Skin epidermis (tissue), 12 donors: ENCODE data around the gene OR11A1.

Experiments used
- H3K27ac ChIP-seq, 21 experiments: fragments of 200-600 bp; sonication (generic) in 11 of 21; one replicate each; pipeline ENCODE4 v1.5.0; 2020; ENCODE audit warnings: mild to moderate bottlenecking in 3 of 21, inconsistent platforms in 2 of 21, moderate library complexity in 2 of 21
- H3K4me3 ChIP-seq, 7 experiments: fragments of 200-600 bp; sonication (generic) in 2 of 7; one replicate each; pipeline ENCODE4 v1.5.0; 2020; ENCODE audit warnings: inconsistent platforms in 2 of 7, mild to moderate bottlenecking in 2 of 7, moderate library complexity in 1 of 7

Gene OR11A1, protein sequence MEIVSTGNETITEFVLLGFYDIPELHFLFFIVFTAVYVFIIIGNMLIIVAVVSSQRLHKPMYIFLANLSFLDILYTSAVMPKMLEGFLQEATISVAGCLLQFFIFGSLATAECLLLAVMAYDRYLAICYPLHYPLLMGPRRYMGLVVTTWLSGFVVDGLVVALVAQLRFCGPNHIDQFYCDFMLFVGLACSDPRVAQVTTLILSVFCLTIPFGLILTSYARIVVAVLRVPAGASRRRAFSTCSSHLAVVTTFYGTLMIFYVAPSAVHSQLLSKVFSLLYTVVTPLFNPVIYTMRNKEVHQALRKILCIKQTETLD

DNA sequence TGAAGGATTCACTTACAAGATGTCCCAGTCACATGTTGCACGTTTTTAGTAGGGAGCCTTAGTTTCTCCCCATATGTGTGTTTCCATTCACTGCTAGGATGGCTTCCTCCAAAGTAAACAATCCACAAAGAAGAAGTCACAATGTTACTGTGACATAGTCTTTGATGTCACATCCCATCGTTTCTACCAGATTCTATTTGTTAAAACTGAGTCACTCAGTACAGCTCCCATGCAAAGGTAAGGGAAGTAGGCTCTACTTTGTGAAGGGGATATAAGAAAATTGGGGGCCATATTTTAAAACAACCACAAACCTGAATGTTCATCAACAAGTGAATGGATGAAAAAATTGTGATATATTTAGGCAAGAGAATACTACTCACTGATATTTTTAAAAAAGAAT lies at the start of gene OR11A1, which contains the start of gene OR2H1:
TSS of gene OR11A1 (minus strand) at position 101 of the 400 bp plus-strand sequence. CDS start 29,430 bp downstream, outside the sequence.
TSS of gene OR2H1 (plus strand) at position 185 of the 400 bp plus-strand sequence. CDS start 4,615 bp downstream, outside the sequence.
- Histone ChIP-seq H3K27ac (no peak within 1 kb of the TSS), H3K4me3 (no peak within 1 kb of the TSS)

DNA sequence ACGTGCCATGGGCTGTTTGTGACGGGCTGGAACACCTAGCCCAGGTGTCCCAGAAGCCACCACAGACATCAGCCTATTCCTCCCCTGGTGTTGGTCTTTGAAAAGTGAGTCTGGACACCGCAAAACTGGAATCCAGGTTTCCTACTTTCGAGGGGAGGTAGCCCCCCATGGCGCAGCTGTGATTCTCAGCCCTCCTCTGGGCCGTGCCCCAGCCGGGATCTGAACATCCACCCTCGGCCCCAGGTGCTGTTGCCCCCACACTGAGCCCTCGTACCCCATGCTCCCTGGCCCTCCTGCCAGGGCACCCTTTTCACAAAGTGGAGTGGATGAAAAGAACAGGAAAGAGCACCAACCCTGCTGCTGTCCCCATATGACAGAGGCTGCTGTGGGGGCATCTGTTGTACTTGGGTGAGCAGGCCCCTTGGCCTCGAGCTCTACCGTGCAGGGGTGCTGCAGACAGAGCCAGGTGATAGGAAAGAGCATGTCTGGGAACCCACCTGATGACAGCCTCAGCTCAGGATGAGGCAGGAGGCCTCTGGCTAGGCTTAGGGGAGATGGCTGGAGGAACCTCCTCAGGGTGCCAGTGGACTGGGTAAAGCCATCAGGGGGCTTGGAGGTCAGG lies 49.7 kb upstream of the OR11A1 start:
- H3K27ac ChIP-seq, result no peak overlapping the region
- H3K4me3 ChIP-seq, result no peak overlapping the region

DNA sequence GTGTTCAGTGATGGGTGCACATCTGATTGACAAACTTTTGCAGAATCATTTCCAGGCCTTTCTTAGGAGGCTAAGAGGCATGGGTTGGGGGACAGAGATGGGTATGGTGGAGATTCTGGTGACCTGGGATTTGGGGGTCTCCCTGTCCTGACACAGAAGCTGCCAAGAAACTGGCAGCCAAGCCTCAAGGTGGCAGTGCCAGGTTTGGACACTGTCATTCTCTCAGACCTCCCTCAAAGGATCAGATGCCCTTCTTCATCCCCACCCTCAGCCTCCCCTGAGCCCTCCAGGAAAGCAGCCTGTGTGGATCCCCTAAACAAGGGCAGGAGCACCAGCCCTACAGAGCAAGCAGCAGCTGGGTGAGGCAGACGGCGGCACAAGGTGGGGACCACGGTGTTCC lies 48.9 kb upstream of the OR11A1 start:
- Histone ChIP-seq H3K4me3 (no peak overlapping the region), H3K27ac (no peak overlapping the region)

DNA sequence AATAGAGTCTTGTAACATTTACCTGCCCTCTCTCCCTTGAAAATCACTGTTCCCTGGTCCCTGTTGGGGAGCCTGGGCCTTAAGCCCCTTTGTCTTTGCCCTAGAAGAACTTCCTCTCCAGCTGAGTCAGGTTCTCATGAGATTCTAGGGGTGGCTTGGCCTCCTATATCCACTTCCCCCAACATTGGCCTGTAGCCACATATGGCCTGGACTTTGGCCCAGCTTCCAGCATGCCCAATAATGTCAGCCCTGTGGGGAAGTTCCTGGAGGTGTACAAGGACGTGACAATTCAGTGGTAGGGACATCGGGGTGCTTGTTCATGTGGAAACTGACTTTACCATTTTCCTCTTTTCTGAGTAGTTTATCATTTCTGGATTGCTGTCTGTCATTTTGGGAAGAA lies 48.1 kb upstream of the OR11A1 start:
- Histone ChIP-seq H3K27ac (no peak overlapping the region), H3K4me3 (no peak overlapping the region)

DNA sequence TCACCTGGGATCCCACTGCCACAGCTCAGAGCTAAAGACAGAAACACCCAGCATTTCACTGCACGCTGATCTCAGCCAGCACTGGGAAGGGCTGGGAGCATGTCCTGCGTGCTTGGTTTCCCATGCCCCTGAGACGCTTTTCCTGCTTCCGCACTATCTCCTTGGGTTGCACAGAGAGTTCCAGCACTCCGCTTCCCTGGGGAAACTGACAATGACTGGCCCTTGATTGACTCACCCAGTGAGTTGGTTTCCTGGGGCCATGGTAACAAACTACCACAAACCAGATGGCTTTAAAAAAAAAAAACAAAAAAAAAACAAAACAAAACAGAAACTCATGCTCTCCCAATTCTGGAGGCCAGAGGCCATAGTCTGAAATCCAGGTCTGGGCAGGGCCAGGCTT lies 45.7 kb upstream of the OR11A1 start:
- Histone ChIP-seq H3K27ac (no peak overlapping the region), H3K4me3 (no peak overlapping the region)

DNA sequence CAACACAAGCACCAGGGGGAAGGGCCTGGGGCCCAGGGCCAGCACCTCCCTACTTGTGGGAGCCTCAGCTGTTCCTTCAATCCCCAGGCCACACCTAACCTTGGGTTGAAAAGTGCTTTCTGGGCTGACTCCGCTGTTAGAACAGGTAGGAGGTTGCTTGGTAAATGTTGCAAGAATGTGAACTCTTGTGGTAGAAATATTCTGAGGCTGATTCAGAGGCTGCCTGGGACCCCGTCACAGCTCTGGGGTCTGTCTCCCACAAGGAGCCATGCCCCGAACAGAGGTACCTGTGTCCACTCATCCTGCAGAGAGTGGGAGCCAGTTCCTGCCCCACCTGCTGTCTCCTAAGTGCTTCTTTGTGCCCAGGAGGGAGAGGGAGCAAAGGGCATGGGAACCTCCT lies 45.3 kb upstream of the OR11A1 start:
- Histone ChIP-seq H3K4me3 (no peak overlapping the region), H3K27ac (no peak overlapping the region)

DNA sequence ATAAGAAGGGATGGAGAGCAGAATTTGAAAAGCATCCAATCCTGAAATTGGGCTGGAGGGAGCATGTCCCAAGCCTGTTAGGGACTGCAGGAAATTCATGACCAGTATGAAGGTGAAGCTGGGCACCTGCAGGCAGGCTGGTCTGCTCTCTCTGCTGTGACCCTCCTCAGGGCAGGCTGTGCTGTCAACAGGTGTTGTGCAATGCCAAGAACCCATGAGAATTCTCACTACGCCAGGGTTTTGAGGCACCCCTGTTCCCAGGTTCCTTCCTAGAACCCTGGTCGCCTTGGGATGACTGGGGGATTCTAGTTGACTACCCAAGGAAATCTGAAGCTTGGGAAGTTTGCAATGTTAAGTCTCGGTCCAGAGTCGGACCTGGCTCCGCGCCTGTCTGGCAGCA lies 44.2 kb upstream of the OR11A1 start:
- H3K4me3 ChIP-seq, result no peak overlapping the region
- H3K27ac ChIP-seq, result no peak overlapping the region

DNA sequence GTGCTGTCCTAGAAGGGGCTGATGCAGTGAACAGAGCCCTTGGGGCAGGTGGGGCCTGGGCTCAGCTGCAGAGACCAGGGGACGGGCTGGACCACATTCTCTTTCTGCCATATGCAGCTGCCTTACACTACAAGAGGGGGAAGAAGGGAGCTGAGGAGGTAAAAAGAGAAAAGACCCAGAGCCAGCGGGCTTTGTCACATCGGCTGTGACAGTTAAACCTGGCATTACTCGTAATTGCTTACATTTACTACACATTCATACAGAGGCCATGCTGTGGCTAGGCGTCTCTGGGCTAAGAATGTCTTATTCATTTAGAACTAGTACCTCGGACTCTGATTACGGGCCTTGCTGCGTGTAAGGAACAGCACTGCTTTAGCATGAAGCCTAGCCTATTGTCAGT lies 43.7 kb upstream of the OR11A1 start:
- Histone ChIP-seq H3K27ac (no peak overlapping the region), H3K4me3 (no peak overlapping the region)

DNA sequence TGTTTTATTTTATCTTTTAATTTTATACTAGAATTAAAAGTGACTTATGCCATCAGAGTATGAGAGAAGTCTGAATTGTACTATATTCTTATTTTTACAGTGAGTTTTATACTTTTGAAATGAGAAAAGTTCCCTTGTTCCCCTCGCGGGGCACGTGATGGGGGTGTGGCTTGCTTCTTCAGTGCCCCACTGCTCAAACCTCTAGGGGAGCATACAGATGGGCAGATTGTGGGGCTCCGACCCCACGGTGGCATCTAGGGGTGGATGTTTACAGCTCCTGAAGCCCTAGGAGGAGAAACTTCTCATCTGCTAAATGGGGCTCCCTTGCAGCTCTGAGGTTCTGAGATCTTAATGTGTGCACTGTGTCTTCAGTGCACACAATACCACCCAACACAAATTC lies 42.8 kb upstream of the OR11A1 start:
- no peak overlapping the region for H3K4me3 ChIP-seq
- H3K27ac ChIP-seq, result no peak overlapping the region

DNA sequence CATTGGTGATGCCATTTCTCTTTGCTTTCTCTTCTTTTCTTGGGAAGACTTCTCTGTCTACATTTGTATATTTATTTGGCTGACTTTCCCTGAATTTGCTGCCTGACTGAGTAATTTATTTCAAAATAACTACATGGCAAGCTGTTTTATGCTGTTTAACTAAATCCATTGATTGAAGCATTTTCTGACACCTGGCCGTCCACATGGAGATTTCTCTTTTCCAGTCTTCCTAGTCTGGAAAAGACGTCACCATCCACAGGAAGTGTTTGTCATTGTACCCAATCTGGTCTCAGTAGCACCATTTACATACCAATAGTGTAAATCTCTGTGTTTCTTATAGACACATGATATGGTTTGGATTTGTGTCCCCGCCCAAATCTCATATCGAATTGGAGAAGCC lies 40.1 kb upstream of the OR11A1 start:
- Histone ChIP-seq H3K27ac (no peak overlapping the region), H3K4me3 (no peak overlapping the region)

DNA sequence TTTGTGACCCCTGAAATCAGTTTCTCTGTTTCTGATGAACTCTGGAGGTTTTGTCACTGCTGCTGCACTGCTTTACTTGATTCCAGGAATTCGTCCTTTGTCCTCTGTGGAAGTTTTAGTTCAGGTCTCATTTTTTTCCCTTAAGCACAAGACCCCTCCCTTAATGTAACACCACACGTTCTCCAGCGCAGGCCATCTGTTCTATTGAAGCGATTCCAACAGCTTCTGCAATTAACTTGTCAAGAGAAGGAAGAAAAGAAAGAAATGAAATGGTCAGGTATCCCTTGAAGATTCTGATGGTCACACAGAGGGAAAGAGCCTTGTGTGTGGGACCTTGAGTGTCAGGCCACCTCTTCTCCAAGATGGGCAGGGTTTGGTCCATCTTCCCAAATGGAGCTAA lies 38.7 kb upstream of the OR11A1 start:
- no peak overlapping the region for H3K4me3 ChIP-seq
- no peak overlapping the region for H3K27ac ChIP-seq

DNA sequence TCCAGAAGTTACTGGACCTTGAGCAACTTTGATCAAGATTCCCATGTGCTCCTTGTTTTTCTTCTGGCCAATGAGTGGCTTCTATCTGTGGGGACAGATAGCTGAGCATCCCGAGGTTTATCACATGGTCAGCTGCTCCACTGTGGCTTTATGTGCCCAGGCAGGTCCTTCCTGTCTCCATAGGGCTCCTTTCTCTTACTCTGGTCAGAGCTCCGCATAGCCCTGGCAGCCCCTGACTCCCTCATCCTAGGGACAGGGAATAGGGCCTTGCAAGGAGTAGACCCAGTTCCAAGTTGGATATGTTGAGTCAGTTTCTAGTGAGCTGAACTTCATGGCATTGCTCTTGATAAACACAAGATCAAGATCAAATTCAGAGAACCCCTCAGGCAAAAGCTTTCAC lies 37.3 kb upstream of the OR11A1 start:
- H3K4me3 ChIP-seq, result no peak overlapping the region
- no peak overlapping the region for H3K27ac ChIP-seq

DNA sequence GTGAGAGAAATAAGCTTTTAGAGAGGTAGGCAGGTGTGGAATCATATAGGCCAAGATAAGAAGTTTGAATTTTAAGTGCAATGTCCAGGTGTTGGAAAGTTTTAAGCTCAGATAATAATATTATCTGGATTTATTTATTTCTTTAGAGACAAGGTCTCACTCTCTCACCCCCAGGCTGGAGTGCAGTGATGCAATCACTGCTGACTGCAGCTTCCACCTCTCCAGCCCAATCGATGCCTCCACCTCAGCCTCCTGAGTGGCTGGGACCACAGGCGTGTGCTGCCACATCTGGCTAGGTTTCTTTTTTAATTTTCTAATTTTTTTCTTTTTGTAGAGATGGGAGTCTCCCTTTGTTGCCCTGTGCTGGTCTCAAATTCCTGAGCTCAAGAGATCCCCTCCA lies 36.4 kb upstream of the OR11A1 start:
- no peak overlapping the region for H3K4me3 ChIP-seq
- H3K27ac ChIP-seq, result no peak overlapping the region

DNA sequence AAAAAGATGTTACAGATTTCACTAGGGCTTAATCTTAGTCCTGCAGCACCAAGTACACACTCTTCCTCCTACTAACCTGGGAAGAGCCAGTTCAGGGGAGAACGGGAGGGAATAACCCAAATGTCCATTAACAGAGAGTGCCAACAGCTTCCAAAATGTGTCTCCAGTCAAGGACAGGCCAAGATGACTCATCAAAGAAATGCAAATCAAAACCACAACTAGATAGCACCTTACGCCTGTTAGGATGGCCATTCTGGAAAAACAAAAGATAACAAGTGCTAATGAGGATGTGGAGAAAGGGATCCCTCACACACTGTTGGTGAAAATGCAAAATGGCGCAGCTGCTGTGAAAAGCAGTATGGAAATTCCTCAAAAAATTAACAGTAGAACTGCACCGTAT lies 34.7 kb upstream of the OR11A1 start:
- Histone ChIP-seq H3K4me3 (no peak overlapping the region), H3K27ac (no peak overlapping the region)

DNA sequence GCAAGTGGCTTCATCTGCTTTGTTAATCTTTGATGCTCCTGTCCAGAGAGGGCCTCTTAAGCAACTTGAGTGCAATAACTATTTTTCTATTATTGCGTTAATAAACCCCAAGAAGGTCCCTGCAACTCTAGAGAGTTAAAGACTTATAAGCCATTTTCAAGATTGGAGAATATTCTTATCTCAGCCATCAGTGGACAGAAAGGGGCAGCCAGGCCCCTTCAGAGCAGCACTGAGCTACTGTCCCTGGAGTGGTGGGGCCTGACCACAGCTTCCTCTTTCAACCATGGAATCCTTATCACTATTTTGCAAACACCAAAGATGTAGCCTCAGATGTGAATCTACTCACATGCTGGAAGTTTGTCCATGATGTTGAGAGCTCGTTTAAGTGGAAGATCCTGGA lies 33.7 kb upstream of the OR11A1 start:
- no peak overlapping the region for H3K27ac ChIP-seq

DNA sequence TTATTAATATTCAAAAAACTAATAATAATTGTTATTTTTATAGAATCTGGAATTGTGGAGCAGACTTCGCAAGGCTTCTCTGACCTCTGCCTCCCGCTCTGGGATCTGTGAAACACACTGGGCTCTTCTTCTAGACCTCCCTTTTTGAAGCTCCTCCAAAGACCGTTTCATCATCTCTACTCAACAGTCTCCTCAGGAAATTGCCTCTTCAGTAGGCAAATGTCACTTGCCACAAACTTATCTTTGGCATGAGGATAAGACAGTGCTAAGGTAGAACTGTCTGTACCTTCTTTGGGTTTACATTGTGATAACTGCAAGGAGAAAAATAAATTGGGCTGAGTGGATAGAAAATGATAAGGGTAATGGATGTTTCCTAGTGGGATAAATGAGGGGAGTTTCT lies 33.2 kb upstream of the OR11A1 start:
- no peak overlapping the region for H3K27ac ChIP-seq
- no peak overlapping the region for H3K4me3 ChIP-seq

More for the DNA sequence above, 33.7 kb upstream of the OR11A1 start:
- H3K4me3 ChIP-seq, result no peak overlapping the region

DNA sequence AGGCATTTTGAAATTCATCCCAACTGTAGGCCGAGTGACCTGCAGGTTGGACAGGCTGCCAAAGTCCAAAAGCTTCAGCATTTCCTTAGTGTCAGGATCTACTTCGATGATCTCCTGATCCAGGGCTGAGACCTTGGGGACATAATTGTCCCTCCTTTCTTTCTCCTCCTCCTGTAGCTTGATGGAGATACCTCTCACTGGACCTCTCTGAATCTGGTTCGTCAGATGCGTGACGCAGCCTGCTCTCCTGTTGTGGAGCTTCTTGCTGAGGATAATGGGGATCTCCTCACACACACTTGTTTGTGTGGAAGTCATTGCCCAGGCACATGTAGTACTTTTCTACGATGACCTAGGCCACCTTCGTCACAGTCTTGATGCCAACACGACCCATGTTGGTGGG lies 32.4 kb upstream of the OR11A1 start:
- Histone ChIP-seq H3K4me3 (no peak overlapping the region), H3K27ac (no peak overlapping the region)

DNA sequence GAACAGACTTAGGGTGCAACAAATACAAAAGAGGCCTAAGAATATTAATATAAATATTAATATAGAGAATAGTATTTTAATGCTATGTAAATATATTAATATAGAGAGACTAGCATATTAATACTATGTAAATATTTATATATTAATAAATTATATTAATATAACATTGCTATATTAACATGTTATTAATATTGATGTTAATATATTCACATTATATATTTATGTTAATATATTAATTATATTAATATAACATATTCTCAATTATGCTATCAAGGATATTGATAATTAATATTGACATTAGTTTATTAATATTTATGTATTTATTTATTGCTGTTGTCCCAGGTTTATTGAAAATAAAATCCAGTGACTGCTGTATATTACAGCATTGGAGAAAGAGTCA lies 32.0 kb upstream of the OR11A1 start:
- Histone ChIP-seq H3K4me3 (no peak overlapping the region), H3K27ac (no peak overlapping the region)

DNA sequence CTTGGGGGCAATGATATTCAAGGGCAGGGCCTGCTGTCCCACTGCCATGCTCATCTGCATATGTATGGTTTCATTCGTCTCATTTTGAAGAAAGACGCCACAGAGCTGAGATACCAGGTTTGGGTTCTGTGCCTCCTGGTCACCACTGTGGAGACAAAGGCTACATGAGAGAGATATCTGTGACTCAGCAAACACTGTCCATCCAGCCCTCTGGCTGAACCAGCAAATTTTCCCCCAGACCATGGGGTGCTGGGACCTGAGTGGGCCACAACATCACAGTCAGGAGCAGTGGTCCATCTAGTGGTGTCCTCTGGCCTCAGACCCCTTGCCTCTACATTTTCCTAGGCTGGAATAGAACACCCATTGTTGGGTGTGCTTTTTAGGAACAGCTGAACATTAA lies 30.8 kb upstream of the OR11A1 start, which contains the start of gene MAS1L:
TSS of gene MAS1L (minus strand) at position 297 of the 400 bp plus-strand sequence. CDS start at position 243, 54 bp downstream.
- no peak within 1 kb of the TSS for H3K27ac ChIP-seq
- H3K4me3 ChIP-seq, result no peak within 1 kb of the TSS

DNA sequence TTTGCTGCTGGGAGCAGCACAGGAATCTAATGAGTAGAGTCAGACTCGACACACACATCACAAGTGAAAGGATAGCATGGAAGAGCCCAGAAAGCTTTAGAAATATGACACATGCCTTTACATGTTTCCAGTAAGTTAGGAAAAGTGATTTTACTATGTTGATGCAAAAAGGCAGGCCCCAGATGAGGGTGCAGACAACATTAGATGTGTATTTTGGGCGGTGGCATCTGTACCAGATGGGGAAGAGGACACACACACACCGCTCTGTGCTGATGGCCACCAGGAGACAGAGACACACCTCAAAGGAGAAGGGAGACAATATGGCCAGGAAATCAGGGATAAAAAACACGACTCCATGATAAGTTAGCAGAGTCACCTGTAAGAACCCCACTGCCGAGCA lies 30.3 kb upstream of the OR11A1 start:
- Histone ChIP-seq H3K4me3 (no peak overlapping the region), H3K27ac (no peak overlapping the region)

DNA sequence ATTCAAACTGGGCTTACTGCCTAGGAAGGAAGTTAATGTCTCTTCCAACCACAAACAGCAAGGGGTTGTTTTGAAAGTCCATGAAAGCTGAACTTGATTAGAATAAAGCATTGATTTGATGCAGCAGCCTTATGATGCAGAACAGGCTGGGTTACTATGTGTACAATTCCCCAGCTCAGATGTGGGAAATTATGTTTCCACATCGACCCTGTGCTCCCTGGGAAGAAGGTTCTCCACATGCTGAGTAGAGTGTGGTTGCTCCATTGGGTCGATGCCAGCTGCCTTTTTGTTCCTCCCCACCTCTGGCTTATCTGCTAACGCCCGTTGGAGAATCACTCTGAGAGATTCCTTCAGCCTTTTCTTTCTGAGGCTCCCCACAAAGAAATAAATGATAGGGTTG lies 29.7 kb upstream of the OR11A1 start:
- Histone ChIP-seq H3K27ac (no peak overlapping the region), H3K4me3 (no peak overlapping the region)

DNA sequence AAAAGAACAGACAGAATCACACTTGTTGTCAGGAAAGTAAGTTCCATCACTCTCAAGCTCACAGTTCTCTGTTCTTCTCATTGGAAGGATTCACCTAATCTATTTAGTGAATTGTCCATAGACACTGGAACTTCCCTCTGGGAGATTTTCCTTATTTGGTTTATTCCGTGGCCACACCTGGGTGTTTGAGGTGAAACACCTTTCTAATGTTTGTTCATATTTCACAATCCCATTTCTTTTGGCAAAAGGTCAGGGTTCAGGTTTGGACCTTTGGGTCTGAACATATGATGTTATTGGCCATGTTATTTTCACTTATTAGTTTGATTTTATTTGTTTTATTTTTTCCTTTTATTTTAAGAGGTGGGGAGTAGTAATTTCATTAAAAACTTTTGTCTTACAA lies 26.9 kb upstream of the OR11A1 start:
- no peak overlapping the region for H3K4me3 ChIP-seq
- no peak overlapping the region for H3K27ac ChIP-seq
